ENCODE data around the gene TTYH2.

DNA sequence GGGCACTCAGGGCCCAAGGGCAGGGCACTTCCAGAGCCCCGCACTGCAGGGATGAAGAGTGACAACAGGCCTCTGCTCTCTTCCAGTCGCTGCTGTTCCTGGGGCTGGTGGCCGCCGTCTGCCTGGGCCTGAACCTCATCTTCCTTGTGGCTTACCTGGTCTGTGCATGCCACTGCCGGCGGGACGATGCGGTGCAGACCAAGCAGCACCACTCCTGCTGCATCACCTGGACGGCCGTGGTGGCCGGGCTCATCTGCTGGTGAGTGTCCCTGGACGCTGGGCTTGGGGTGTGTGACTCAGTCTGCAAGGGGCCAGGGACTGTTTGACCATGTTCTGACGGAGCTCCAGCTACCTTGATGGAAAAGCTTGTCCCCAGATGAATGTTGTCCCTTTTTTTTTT lies 9.0 kb downstream of the TTYH2 start:
- TF ChIP-seq GATA2 (IDR thresholded peaks at IDR 0.05; ENCODE audit: low read depth, low read length): no peak
- no peak for TF ChIP-seq GATA3 (IDR thresholded peaks at IDR 0.05; ENCODE audit: low read depth, low read length)

All from SH-SY5Y (cell line).